ENCODE data around the gene RIC8B.

DNA sequence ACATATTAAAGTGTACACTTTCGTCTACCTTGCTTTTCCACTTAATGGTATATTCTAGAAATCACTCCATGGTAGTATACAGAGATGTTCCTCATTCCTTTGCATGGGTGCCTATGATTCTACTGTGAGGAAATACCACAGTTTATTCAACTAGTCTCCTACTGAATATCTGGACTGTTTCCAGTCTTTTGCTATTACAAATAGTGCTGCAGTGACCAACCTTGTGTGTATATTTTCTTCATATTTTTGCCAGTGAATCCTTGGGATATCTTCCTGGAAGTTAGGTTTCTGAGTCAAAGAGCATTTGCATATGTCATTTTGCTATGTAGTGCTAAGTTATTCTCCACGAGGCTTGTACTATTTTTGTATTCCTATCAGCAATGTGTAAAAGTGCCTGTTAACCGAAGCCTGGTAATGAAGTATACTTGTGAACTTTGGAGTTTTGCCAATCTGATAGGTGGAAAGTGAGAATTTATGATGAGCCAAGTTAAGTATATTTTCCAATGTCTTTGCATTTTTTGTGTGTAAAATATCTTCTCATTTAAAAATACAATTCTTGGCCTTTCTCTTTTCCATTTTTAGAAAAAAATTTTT lies 149.9 kb downstream of the RIC8B start:
- TF ChIP-seq, protein P1, sequence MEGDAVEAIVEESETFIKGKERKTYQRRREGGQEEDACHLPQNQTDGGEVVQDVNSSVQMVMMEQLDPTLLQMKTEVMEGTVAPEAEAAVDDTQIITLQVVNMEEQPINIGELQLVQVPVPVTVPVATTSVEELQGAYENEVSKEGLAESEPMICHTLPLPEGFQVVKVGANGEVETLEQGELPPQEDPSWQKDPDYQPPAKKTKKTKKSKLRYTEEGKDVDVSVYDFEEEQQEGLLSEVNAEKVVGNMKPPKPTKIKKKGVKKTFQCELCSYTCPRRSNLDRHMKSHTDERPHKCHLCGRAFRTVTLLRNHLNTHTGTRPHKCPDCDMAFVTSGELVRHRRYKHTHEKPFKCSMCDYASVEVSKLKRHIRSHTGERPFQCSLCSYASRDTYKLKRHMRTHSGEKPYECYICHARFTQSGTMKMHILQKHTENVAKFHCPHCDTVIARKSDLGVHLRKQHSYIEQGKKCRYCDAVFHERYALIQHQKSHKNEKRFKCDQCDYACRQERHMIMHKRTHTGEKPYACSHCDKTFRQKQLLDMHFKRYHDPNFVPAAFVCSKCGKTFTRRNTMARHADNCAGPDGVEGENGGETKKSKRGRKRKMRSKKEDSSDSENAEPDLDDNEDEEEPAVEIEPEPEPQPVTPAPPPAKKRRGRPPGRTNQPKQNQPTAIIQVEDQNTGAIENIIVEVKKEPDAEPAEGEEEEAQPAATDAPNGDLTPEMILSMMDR (IDR thresholded peaks at IDR 0.05) = no peak
- no peak for TF ChIP-seq POLR2A (IDR thresholded peaks at IDR 0.05)

Data from transverse colon (tissue), 3 donors.